ENCODE results near the gene SNX33.
A peak's percentile ranks its signal among the peaks of the same experiment; 100 is the strongest.

Gene SNX33

DNA sequence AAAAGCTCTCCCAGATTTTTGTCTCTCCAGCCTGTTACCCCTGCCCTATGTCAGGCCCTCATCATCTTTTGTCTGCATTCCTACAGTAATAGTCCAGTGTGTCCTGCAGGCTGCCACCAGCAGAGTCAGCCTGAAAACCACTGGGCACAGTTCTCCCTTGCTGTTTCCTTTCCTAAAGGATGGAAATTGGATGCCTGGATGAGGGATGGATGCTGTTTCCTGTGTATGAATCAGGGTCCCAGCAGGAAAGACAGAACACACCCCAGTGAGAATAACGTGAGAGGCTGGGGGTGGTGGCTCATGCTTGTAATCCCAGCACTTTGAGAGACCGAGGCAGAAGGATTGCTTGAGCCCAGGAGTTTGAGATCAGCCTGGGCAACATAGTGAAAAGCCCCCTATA, 3.3 kb upstream of the SNX33 start:
- H3K4me1 ChIP-seq (ENCODE audit: insufficient read depth, low read length) = 0 out of 2 replicates have a peak, but pooled peaks cover 5% of the 10 kb centered on the region
- H3K27ac ChIP-seq (ENCODE audit: low read depth, low read length) = no peak overlapping the region
- 72% methylated on average over 2 of the region's 2 CpGs for WGBS
- no peak overlapping the region for H3K4me3 ChIP-seq (ENCODE audit: low read length)
- H3K27me3 ChIP-seq (ENCODE audit: insufficient read depth, low read length) = peaks cover 15% of the 10 kb centered on the region
- no peaks in the 10 kb centered on the region for H3K9me3 ChIP-seq (ENCODE audit: insufficient read depth, low read depth, low read length)
- no peak overlapping the region for H3K9ac ChIP-seq (ENCODE audit: low read depth, low read length)
- no peaks in the 10 kb centered on the region for H3K36me3 ChIP-seq (ENCODE audit: insufficient read depth, low read length)

DNA sequence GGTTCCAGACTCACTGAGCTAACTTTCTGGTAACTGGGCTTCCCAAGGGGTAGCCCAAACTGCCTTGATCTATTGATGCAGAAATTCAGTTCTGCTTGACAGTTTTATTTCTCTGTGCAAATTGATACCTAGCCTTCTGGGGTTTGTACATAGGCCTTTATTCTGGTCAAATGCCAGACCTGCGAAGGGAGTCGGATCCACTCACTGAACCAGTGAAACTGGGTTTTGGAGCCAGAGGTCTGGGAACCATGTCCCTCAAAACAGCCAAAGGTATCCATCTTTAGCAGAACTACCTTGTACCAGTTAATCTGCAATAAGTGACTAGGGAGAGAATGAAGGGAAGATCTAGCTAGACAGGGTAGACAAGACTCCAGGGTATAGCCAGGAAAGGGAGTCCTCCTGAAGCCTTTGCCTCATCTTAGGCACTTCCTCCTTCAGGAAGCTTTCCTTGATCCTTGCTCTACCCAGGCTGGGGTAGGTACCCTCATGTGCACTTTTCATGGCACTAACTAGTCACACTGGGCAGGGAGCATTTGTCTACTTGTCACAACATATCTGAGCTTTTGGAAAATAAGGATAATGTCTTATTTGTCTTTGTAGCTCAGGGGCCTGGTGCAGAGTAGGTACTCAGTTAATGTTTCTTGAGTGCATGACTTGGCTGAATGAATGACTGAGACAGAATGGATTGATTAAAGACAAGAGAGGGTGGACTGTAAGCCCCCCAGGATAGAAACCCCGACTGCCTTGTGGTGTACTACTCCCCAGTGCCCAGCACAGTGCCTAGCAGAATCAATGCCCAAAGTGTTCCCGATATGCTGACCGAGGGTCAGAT, 1.4 kb upstream of the SNX33 start:
- peaks cover 18% of the 10 kb centered on the region for H3K36me3 ChIP-seq (ENCODE audit: insufficient read depth, low read length)
- H3K27ac ChIP-seq (ENCODE audit: low read depth, low read length) = no peak overlapping the region
- peak overlapping the region; percentile 83 for H3K4me3 ChIP-seq (ENCODE audit: low read length)
- 0 out of 2 replicates have a peak overlapping the region, but pooled peaks have one; percentile 86 for H3K9ac ChIP-seq (ENCODE audit: low read depth, low read length)
- no peaks in the 10 kb centered on the region for H3K9me3 ChIP-seq (ENCODE audit: insufficient read depth, low read depth, low read length)
- peaks cover 15% of the 10 kb centered on the region for H3K27me3 ChIP-seq (ENCODE audit: insufficient read depth, low read length)
- 60% methylated on average over 5 of the region's 5 CpGs for WGBS
- H3K4me1 ChIP-seq (ENCODE audit: insufficient read depth, low read length) = peaks cover 16% of the 10 kb centered on the region; the same call in 1 of the 2 replicates

DNA sequence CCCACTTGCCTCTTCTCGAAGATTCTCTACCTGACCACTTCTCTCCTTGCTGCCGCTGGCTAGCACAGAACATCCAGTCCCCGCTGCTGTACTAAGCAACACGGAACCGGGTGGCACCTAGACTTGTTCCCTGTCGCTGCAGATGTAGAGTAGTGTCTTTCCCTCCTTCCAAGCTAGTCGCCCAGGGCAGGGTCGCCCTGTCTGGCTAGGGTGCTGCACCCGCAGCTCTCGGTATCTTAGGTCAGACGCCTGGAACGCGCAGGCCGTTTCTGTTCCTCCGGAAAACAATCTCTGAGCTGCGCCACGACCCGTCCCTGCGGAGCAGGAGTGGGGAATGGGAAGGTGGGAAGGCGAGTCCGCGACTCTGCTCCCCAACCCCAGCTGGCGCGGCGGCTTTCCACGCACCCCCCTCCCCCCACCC, 758 bp upstream of the SNX33 start:
- Histone ChIP-seq H3K4me3 (ENCODE audit: low read length) (peak overlapping the region; percentile 83), H3K27me3 (ENCODE audit: insufficient read depth, low read length) (peaks cover 15% of the 10 kb centered on the region), H3K9ac (ENCODE audit: low read depth, low read length) (peak overlapping the region; percentile 86), H3K27ac (ENCODE audit: low read depth, low read length) (no peak overlapping the region; the same call in 1 of the 2 replicates), H3K36me3 (ENCODE audit: insufficient read depth, low read length) (peaks cover 19% of the 10 kb centered on the region), H3K4me1 (ENCODE audit: insufficient read depth, low read length) (peaks cover 22% of the 10 kb centered on the region), H3K9me3 (ENCODE audit: insufficient read depth, low read depth, low read length) (no peaks in the 10 kb centered on the region)
- WGBS = 5% methylated on average over 25 of the region's 26 CpGs

DNA sequence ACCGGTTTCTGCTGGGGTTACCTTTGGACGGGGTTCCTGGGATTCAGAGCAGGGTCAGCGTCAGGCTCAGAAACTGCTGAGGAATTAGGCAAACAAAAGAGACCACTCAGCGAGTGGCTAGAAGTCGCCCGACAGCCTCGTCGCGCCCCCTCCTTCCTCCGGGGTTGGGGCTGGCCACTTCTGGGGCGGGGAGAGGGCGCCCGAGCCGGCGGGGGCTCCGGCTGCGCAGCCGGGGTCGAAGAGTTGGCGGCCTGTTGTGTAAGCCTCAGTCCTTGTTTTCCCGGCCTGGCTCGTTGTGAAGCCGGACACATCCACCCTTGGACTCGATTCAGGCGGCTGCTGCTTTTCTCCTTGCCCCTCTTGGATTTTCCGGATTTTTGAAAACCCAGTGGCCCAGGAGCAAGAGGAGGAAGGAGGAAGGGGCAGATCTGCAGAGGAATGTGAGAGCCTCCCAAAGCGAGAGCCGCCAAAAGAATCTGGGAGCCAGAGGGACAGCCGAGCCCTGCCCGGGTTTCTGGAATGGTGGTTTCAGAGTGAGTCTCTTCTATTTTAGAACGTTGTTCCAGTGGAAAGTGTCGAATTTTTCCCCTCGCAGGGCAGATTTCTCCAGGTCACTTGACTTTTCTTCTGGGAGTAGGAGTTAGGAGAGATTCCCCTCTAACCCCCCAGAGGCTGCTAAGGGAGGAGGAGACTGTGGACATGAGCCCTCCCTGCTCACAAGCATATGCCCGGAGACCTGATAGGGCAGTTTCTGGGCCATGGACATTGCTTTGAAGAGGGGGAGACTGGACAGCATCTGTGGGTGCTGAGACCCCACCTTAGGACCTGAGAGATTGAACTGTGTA, 666 bp downstream of the SNX33 start:
- H3K9ac ChIP-seq (ENCODE audit: low read depth, low read length) = peak overlapping the region; percentile 86
- peaks cover 30% of the 10 kb centered on the region for H3K4me1 ChIP-seq (ENCODE audit: insufficient read depth, low read length)
- 3% methylated on average over 34 of the region's 34 CpGs for WGBS
- H3K4me3 ChIP-seq (ENCODE audit: low read length) = peak overlapping the region; percentile 83
- H3K36me3 ChIP-seq (ENCODE audit: insufficient read depth, low read length) = peaks cover 19% of the 10 kb centered on the region
- peaks cover 15% of the 10 kb centered on the region for H3K27me3 ChIP-seq (ENCODE audit: insufficient read depth, low read length)
- peak overlapping the region; percentile 92 for H3K27ac ChIP-seq (ENCODE audit: low read depth, low read length)
- H3K9me3 ChIP-seq (ENCODE audit: insufficient read depth, low read depth, low read length) = no peaks in the 10 kb centered on the region

DNA sequence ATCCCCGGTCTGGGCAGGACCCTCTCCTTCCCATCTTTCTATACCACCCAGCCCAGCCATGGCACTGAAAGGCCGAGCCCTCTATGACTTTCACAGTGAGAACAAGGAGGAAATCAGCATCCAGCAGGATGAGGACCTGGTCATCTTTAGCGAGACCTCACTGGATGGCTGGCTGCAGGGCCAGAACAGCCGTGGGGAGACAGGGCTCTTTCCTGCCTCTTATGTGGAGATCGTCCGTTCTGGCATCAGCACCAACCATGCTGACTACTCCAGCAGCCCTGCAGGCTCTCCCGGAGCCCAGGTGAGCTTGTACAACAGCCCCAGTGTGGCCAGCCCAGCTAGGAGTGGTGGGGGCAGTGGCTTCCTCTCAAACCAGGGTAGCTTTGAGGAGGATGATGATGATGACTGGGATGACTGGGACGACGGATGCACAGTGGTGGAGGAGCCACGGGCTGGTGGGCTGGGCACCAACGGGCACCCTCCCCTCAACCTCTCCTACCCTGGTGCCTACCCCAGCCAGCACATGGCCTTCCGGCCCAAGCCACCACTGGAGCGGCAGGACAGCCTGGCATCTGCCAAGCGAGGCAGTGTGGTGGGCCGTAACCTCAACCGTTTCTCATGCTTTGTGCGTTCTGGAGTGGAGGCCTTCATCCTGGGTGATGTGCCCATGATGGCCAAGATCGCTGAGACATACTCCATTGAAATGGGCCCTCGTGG, 1.5 kb downstream of the SNX33 start:
- Histone ChIP-seq H3K9me3 (ENCODE audit: insufficient read depth, low read depth, low read length) (no peaks in the 10 kb centered on the region), H3K4me1 (ENCODE audit: insufficient read depth, low read length) (peaks cover 30% of the 10 kb centered on the region), H3K27ac (ENCODE audit: low read depth, low read length) (no peak overlapping the region), H3K27me3 (ENCODE audit: insufficient read depth, low read length) (peaks cover 15% of the 10 kb centered on the region), H3K4me3 (ENCODE audit: low read length) (peak overlapping the region; percentile 83), H3K9ac (ENCODE audit: low read depth, low read length) (peak overlapping the region; percentile 86), H3K36me3 (ENCODE audit: insufficient read depth, low read length) (peaks cover 19% of the 10 kb centered on the region)
- WGBS = 88% methylated on average over 19 of the region's 19 CpGs

DNA sequence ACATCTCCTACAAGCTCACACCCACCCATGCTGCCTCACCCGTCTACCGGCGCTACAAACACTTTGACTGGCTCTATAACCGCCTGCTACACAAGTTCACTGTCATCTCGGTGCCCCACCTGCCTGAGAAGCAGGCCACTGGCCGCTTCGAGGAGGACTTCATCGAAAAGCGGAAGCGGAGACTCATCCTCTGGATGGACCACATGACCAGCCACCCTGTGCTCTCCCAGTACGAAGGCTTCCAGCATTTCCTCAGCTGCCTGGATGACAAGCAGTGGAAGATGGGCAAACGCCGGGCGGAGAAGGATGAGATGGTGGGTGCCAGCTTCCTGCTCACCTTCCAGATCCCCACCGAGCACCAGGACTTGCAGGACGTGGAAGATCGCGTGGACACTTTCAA, 2.1 kb downstream of the SNX33 start:
- 96% methylated on average over 18 of the region's 18 CpGs for WGBS
- peaks cover 15% of the 10 kb centered on the region for H3K27me3 ChIP-seq (ENCODE audit: insufficient read depth, low read length)
- H3K4me3 ChIP-seq (ENCODE audit: low read length) = 0 out of 2 replicates have a peak overlapping the region, but pooled peaks have one; percentile 19
- H3K4me1 ChIP-seq (ENCODE audit: insufficient read depth, low read length) = peaks cover 30% of the 10 kb centered on the region
- H3K36me3 ChIP-seq (ENCODE audit: insufficient read depth, low read length) = peaks cover 19% of the 10 kb centered on the region
- H3K27ac ChIP-seq (ENCODE audit: low read depth, low read length) = no peak overlapping the region
- no peak overlapping the region for H3K9ac ChIP-seq (ENCODE audit: low read depth, low read length)
- no peaks in the 10 kb centered on the region for H3K9me3 ChIP-seq (ENCODE audit: insufficient read depth, low read depth, low read length)

DNA sequence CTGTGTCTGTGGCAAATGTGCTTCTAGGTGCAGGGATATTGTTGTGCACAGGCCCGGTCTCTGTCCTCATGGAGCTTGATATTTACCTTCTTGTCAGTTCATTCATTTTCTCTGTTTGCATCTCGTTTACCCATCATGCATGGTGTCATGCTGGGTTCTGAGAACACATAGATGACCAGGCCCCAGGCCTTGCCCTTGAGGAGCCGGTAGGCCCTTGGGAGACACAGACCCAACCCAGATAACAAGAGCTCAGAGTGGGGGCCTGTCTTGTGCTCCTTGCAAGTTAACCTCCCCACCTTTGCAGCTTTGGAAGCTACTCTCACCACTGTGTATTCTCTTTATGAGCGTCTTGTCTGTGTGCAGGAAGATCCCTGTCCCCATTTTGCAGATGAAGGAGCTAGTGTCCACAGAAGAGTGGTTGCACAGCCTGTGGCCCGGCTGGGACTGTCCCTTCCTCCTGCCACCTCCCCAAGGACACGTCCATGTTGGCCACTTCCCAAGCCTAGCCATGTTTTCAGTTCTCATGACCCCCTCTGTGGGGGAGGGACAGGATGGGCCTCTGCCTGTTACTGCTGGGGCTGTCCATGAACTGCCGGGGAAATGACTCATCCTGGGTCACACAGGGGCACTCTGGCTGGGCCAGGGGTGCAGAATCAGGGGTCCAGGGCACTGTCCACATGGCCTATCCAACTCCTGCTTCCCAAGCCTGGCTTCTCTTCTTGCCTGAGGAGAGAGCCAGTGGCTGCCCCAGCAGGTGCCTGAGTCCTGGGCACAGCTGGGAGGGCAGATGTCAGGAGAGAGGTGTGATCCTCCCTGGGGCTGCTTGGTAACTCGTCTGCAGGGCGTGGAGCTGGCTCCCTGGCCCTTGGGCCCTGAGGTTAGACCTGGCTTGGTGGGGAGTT, 3.4 kb downstream of the SNX33 start:
- Histone ChIP-seq H3K36me3 (ENCODE audit: insufficient read depth, low read length) (peaks cover 19% of the 10 kb centered on the region), H3K9me3 (ENCODE audit: insufficient read depth, low read depth, low read length) (no peaks in the 10 kb centered on the region), H3K27me3 (ENCODE audit: insufficient read depth, low read length) (peaks cover 10% of the 10 kb centered on the region), H3K9ac (ENCODE audit: low read depth, low read length) (peak overlapping the region; percentile 28; the same call in 1 of the 2 replicates), H3K4me1 (ENCODE audit: insufficient read depth, low read length) (peaks cover 30% of the 10 kb centered on the region), H3K4me3 (ENCODE audit: low read length) (peak overlapping the region; percentile 8; the same call in 1 of the 2 replicates), H3K27ac (ENCODE audit: low read depth, low read length) (no peak overlapping the region)
- 77% methylated on average over 9 of the region's 9 CpGs for WGBS

DNA sequence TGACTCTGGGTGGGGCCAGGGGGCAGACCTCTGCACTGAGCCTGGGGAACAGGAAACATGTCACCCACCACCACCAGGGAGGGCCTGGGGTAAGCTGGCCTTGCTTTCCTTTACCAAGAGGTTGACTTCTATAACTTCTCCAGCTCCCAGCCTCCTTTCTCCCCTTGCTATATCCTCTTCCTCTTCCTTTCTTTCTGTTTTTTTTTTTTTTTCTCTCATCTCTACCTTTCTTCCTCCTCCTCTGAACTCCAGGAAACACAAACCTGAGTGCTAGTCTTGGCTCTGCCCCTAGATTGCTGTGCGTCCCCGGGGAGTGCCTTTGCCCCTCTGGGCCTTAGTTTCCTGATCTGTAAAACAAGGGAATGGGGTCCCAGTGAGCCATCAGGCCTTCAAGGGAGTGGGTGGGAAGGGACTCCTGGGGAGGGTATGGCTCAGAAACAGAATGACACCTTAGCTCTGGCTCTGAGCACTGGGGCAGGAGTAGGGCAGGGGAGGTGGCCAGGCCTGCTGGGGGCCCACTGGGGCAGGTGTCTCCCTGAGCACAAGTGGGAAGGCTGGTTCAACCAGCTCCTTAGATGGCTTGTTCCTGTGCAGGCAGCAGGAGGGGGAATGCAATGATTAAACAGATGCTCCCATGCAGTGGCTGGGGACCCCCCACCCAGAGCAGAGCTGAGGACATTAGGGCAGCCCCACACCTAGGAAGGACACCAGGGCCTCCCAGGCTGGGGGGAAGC, 4.3 kb downstream of the SNX33 start:
- Histone ChIP-seq H3K27ac (ENCODE audit: low read depth, low read length) (no peak overlapping the region), H3K9me3 (ENCODE audit: insufficient read depth, low read depth, low read length) (no peaks in the 10 kb centered on the region), H3K36me3 (ENCODE audit: insufficient read depth, low read length) (peaks cover 19% of the 10 kb centered on the region), H3K4me3 (ENCODE audit: low read length) (no peak overlapping the region), H3K27me3 (ENCODE audit: insufficient read depth, low read length) (peaks cover 2% of the 10 kb centered on the region), H3K4me1 (ENCODE audit: insufficient read depth, low read length) (peaks cover 30% of the 10 kb centered on the region), H3K9ac (ENCODE audit: low read depth, low read length) (peak overlapping the region; percentile 8; the same call in 1 of the 2 replicates)
- WGBS = 92% methylated on average over 2 of the region's 2 CpGs

DNA sequence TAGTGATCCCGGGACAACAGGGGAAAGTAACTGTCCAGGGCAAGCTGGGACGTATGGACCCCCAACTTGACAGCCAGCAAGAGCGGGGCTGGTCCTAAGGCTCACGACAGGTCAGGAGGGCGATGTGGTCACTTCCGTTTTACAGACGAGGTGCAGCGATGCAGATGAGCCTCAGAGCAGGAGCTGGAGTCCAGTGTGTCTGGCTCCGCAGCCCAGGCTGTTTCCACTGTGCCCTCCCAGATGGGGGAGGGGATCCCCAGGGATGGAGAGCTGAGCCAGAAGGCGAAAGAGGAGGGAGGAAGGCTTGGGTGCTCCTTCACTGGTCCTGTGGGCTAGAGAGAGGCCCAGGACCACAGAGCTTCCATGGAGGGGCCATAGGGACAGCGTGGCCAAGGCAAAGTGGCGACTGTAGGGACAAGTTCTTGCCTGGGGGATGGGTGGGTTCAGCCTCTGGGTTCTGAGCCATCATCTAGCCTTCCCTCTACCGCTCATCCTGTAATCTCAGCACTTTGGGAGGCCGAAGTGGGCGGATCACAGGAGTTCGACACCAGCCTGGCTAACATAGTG, 5.7 kb downstream of the SNX33 start:
- WGBS = 90% methylated on average over 16 of the region's 16 CpGs
- H3K36me3 ChIP-seq (ENCODE audit: insufficient read depth, low read length) = peaks cover 28% of the 10 kb centered on the region
- no peak overlapping the region for H3K27ac ChIP-seq (ENCODE audit: low read depth, low read length)
- no peak overlapping the region for H3K4me3 ChIP-seq (ENCODE audit: low read length)
- H3K9ac ChIP-seq (ENCODE audit: low read depth, low read length) = no peak overlapping the region
- peaks cover 30% of the 10 kb centered on the region for H3K4me1 ChIP-seq (ENCODE audit: insufficient read depth, low read length)
- no peaks in the 10 kb centered on the region for H3K9me3 ChIP-seq (ENCODE audit: insufficient read depth, low read depth, low read length)
- no peaks in the 10 kb centered on the region for H3K27me3 ChIP-seq (ENCODE audit: insufficient read depth, low read length)
